HG03280 (cell line): ENCODE data around the gene B4GAT1.
"Not testable (repeated sequence)": the region's sequence is repeated elsewhere in the genome, so short reads cannot be mapped to it uniquely, and the experiment has no call there.

Experiments used
- ATAC-seq: cut with Tn5 transposase; IDR thresholded peaks from one replicate; pipeline ENCODE4 v1.9.1; 2021; ENCODE audit warnings: mild to moderate bottlenecking, moderate library complexity; ENCODE audit not compliant: unreplicated experiment

Gene B4GAT1

GRCh38 chr11:66363805-66364535 lies 16.5 kb upstream of the B4GAT1 start:
- no peak for ATAC-seq

- ATAC-seq = no peak
Measured at GRCh38 chr11:66363187-66363601, 15.8 kb upstream of the B4GAT1 start.

DNA sequence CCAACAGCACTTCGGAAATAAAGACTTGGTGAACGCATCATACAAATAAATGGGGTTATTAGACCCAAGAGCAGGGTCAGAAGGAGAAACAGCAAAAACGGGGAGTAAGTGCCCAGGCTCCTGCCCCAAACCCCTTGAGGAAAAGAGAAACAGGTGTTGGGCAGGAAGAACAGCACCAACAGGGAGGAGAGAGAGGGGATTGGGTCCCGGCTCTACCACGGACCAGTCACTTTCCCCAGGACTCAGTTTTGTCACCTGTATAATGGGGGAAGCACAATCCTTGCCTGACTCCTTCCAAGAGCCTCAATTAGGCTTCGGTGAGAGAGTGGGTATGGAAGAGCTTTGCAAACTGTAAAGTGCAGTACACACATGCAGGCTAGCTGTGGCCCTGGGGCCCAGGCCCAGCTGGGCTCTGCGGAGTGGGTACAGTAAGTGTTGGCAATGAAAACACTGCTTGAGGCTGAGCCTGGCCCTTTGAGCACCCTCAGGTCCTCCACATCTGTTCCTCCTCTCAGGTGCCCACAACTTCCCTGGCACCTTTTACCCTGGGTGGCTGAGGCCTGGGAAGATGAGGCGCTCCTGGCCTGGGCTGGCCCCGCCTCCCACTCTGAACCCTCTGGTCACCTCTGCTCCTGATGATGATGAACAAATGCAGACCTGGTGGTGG lies 15.2 kb upstream of the B4GAT1 start:
- ATAC-seq = no peak

GRCh38 chr11:66361502-66361941 lies 14.1 kb upstream of the B4GAT1 start:
- no peak for ATAC-seq

GRCh38 chr11:66360406-66361073 lies 13.1 kb upstream of the B4GAT1 start:
- ATAC-seq = no peak

GRCh38 chr11:66359662-66360087 lies 12.2 kb upstream of the B4GAT1 start:
- no peak for ATAC-seq

GRCh38 chr11:66350560-66351235 lies 3.3 kb upstream of the B4GAT1 start:
- not testable (repeated sequence) for ATAC-seq

- no peak for ATAC-seq
Measured at GRCh38 chr11:66349084-66349386, 1.6 kb upstream of the B4GAT1 start.

DNA sequence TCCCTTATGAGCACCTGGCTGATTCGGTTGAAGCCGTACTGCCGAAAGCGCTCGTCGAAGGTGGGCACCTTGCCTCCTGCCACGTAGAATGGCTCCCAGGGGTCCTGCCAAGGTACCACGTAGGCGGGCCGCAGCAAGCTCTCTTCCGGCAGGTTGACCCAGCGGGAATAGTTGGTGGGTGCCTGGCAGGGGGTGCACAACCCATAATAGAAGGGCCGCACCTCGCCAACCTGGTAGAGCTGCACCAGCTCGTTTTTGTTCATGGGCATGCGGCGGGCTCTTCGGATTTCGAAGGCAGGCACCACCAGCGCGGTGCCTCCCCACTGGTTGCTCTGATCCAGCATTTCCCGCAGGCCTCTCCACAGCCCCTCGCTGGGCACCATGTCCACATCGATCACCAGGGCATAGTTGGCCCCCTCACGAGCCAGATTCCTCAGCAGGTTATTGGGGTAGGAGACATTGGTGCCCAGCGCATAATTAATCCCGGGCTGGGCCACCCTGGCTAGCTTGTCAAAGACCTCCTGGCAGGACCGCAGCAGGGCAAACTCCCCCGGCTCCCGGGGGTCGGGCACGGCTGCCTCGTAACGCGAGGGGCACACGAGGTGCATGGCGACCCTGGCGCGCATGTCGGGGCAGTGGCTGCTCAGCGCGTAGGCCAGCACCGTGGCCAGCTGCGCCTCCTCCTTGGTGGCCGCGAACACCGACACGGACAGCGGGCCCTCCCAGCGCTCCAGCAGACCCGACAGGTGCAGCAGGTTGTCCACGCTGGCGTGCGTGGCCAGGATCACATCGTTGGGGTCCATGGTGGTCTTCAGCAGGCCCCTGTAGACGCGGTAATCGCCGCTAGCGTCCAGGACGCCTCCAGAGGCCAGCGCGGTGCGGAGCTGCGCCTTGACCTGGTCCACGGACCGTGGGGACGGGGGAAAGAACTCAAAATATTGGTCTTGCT lies 679 bp downstream of the B4GAT1 start:
- ATAC-seq = no peak

DNA sequence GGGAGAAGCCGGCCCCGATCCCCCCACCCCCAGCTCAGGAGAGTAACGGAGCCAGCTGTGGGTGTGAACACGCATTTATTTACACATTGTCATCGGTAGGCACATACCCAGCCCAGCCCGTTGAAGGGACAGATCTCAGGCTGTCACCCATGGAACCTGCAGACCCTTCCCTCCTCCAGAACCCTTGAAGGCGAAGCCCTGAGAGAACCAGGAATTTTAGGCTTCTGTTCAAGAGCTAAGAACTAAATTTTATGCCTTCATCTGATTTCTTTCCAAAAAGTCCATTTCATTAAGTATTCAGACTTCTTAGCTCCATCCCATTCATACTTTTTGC lies 2.1 kb downstream of the B4GAT1 start:
- no peak for ATAC-seq

DNA sequence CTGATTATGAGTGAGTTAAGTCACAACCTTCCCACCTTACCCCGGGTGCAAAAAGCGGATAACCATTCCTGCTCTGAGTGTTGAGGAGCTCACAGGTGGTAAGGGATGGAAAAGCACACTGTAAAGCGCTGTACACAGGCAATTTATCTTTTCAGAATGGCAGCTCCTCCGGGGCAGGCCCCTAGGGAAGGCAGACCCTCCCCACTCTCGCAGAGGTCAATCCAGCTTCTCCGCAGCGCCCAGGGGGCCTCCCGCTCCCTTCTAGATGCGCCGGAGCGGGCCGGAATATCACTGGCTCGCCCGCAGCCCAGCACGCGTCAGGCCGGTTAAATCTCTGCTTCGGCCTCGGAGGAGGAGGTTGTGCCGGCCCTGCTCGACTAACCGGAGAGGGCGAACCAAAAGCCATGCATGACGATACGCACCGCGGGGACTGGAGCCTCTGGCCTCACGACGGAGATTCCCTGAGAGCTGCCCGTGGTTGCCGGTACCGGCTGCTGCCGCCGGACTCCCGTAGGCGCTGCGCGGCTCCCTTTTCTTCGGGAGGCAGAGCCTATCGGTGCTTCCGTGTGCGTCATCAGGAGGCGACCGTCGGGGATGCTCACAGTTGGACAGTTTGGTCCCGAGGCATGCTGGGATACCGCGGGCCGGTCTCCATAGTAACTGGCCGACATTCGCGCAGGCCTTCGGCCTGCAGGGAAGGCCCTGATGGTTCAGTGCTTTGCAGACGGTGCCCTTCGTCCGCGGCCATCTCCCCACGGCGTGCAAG lies 2.7 kb downstream of the B4GAT1 start, which contains the start of gene BRMS1:
Gene BRMS1, minus strand, starts transcription at position 555 of the 766 bp plus-strand sequence. CDS start 2,870 bp downstream, outside the sequence.
- peak; percentile 72 for ATAC-seq

DNA sequence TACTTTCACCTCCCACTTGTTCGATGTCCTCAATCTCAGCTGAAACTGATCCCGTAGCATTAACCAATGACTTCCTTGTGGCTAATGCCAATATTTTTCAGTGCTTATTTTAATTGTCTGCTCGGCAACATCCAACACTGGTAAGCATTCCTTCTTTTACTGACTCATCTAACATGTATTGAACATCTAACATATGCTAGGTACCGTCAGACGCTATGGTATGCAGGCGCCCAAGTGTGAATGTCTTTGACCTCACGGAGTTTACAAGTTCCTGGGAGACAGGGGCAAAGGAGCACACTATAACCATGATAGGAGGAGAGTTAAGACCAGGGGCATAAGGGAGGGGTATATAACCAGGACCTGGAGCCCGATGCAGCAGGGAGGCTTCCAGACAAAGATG lies 4.3 kb downstream of the B4GAT1 start:
- ATAC-seq = no peak

DNA sequence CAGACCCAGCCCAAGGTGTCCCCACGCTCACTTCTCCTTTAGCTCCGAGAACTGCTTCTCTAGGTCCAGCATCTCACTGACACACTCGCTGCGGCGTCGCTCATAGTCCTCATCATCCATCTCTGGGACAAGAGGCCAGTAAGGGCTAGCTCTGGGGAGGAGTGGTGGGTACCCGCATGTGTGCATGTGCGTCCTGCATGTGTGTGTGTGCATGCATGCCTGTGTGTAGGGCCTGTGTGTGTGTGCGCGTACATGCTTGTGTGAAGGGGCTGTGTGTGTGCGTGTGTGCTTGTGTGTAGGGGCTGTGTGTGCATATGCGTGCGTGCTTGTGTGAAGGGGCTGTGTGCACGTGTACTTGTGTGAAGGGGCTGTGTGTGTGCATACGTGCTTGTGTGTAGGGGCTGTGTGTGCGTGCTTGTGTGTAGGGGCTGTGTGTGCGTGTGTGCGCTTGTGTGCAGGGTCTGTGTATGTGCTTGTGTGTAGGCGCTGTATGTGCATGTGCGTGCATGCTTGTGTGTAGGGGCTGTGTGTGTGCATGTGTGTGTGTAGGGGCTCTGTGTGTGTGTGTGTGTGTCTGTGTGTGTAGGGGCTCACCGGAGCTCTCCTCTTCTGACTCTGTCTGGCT lies 5.8 kb downstream of the B4GAT1 start:
- no peak for ATAC-seq

DNA sequence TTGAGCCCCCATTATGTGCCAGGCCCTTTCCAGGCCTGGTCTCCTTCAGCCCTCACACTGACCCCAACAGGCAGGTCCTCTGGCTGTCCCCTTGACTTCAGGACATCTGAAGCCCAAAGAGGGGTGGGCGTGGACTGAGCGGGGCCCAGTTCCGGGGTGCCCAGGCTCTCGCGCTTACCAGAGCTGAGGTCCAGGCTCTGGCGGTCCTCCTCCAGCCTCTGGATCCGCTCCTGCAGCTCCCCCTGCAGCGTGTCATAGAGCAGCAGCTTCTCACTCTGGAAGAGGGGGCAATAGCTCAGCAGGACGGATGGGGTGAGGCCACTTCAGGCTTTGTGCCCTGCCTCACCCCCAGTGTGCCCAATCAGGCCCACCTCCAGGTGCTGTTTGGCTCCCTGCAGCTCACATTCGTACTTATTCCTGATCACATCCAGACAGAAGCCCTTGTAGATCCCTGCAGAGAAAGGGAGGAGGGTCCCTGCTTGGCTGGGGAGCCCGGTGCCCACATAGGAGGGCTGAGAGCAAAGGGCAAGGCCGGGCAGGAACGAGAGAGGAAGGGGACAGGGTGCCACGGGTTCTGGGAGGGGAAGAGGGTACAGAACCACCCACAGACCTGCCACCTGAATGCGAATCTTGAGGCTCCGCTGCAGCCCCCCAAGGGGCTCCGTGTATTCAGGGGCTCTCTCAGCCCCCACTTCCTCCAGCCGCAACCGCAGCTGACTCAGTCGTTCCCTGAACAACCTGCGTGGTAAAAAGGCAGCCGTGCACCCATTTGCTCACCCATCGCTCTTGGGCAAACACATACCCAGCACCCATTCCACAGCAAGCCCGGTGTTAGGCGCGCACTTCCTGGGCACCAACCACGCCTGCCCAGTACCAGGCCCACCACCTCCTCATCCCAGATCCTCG lies 6.6 kb downstream of the B4GAT1 start:
- ATAC-seq = no peak

- ATAC-seq = no peak
Measured at GRCh38 chr11:66339686-66340483, 7.5 kb downstream of the B4GAT1 start.

GRCh38 chr11:66339162-66339675 lies 8.2 kb downstream of the B4GAT1 start:
- no peak for ATAC-seq
